Natural killer cell (primary cell): ENCODE results near the gene DENND1A. TPM values are rescaled to one million over a fixed set of nuclear protein-coding genes. Genes with fewer than 3 reads are reported as not detected.

Source experiments
- ATAC-seq, 3 donors: fragments of 150-1000 bp in 2 of 3; fragments of 200-7000 bp in 1 of 3; cut with Tn5 transposase; 1 replicate in 1 of 3; 2 replicates in 2 of 3; pipeline ENCODE4 v1.10.0; 2021; ENCODE audit warnings: mild to moderate bottlenecking in 2 of 3, moderate library complexity in 2 of 3
- DNase-seq, 2 donors: peaks; one replicate each; pipeline versions ENCODE4 v3.0.0 to v3.0.0-alpha.2; 2013 to 2021; ENCODE audit warnings: mixed read lengths in 1 of 2
- H3K27ac ChIP-seq: one replicate; pipeline ENCODE4 v1.5.1; 2013; ENCODE audit warnings: mild to moderate bottlenecking, low read length
- H3K27me3 ChIP-seq: one replicate; pipeline ENCODE4 v1.6.1; 2013; ENCODE audit warnings: low read length; ENCODE audit not compliant: control insufficient read depth, insufficient read depth
- H3K36me3 ChIP-seq: one replicate; pipeline ENCODE4 v1.6.1; 2013; ENCODE audit warnings: low read length; ENCODE audit not compliant: control insufficient read depth, insufficient read depth
- H3K4me1 ChIP-seq: one replicate; pipeline ENCODE4 v1.6.1; 2013; ENCODE audit warnings: low read length; ENCODE audit not compliant: control insufficient read depth, insufficient read depth
- H3K4me3 ChIP-seq: one replicate; pipeline ENCODE4 v1.5.1; 2013; ENCODE audit warnings: low read length
- H3K9me3 ChIP-seq: one replicate; pipeline ENCODE4 v1.6.1; 2013; ENCODE audit warnings: low read length; ENCODE audit not compliant: control insufficient read depth, insufficient read depth
- H3K27ac Mint-ChIP-seq, 2 donors: one replicate each; pipeline ENCODE4 v1.8.0; 2022; ENCODE audit warnings: mild to moderate bottlenecking in 2 of 2, mixed read lengths in 2 of 2, moderate library complexity in 1 of 2
- H3K27me3 Mint-ChIP-seq, 2 donors: one replicate each; pipeline ENCODE4 v1.8.0; 2022; ENCODE audit warnings: low read depth in 2 of 2, mixed read lengths in 2 of 2
- H3K36me3 Mint-ChIP-seq: one replicate; pipeline ENCODE4 v1.8.0; 2022; ENCODE audit warnings: mixed read lengths
- H3K4me1 Mint-ChIP-seq, 2 donors: one replicate each; pipeline ENCODE4 v1.8.0; 2022; ENCODE audit warnings: mixed read lengths in 2 of 2
- H3K4me3 Mint-ChIP-seq: one replicate; pipeline ENCODE4 v1.8.0; 2022; ENCODE audit warnings: mild to moderate bottlenecking, moderate library complexity, mixed read lengths
- H3K9me3 Mint-ChIP-seq, 2 donors: one replicate each; pipeline ENCODE4 v1.8.0; 2022; ENCODE audit warnings: mixed read lengths in 2 of 2
- WGBS: methylation state at CpG from one replicate; pipeline ENCODE4 v1.1.7; 2013; ENCODE audit warnings: missing lambda C conversion rate; ENCODE audit not compliant: insufficient coverage; 5-methylcytosine and 5-hydroxymethylcytosine counted together
- intact Hi-C: fragments of 100-400 bp; cut with micrococcal nuclease; formaldehyde crosslinking; loops from one replicate; pipeline ENCODE4 v1.14.2; 2022
- total RNA-seq, 4 donors: library from RNA; stranded (reverse); fragments of 120-200 nt in 1 of 4; gene quantifications; one replicate each; pipeline versions ENCODE4 v1.2.3 to v1.2.4, GENCODE V29; 2013 to 2022
- TF ChIP-seq, protein P1 (sequence below): fragments of 200-600 bp; IDR thresholded peaks from one replicate; pipeline ENCODE4 v1.8.0; 2022; ENCODE audit warnings: antibody characterized with exemption

The DENND1A gene
- total RNA-seq, 3 donors from 2014 or later (not counting 1 experiment from before 2014, with no cell fraction given), result 27.8 to 37.6 (median 30.9) TPM

DNA sequence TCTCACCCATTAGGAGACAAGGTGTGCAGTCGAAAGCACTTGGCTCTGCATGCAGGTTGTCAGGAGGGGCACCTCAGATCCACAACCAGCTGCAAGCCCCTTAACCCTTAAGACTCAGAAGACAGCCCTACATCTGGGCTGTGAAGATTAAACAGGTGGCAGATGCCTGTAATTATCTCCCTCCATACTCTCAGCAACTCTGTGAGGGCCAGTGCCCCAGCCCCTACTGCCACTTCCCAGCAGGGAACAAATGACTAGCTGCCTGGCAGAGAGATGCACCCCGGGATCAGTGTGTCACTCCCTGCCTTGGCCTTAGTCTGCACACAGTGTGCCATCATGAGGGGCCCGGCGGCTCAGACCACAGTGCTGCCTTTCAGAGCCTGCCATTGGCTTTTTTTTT lies 532.0 kb downstream of the DENND1A start:
- Histone ChIP-seq H3K36me3 (no peaks in the 10 kb centered on the region), H3K9me3 (peaks cover 2% of the 10 kb centered on the region), H3K4me1 (no peaks in the 10 kb centered on the region), H3K4me3 (no peak overlapping the region), H3K27me3 (no peaks in the 10 kb centered on the region), H3K27ac (no peak overlapping the region)
- H3K36me3 Mint-ChIP-seq, result no peaks in the 10 kb centered on the region
- TF ChIP-seq, protein P1, sequence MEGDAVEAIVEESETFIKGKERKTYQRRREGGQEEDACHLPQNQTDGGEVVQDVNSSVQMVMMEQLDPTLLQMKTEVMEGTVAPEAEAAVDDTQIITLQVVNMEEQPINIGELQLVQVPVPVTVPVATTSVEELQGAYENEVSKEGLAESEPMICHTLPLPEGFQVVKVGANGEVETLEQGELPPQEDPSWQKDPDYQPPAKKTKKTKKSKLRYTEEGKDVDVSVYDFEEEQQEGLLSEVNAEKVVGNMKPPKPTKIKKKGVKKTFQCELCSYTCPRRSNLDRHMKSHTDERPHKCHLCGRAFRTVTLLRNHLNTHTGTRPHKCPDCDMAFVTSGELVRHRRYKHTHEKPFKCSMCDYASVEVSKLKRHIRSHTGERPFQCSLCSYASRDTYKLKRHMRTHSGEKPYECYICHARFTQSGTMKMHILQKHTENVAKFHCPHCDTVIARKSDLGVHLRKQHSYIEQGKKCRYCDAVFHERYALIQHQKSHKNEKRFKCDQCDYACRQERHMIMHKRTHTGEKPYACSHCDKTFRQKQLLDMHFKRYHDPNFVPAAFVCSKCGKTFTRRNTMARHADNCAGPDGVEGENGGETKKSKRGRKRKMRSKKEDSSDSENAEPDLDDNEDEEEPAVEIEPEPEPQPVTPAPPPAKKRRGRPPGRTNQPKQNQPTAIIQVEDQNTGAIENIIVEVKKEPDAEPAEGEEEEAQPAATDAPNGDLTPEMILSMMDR, result no peak
- ATAC-seq (no peak), DNase-seq (no peak)
- H3K4me1 Mint-ChIP-seq, result no peaks in the 10 kb centered on the region
- intact Hi-C loops, result no loop called here
- no peaks in the 10 kb centered on the region for H3K27me3 Mint-ChIP-seq
- WGBS, result 96% methylated on average over 4 of the region's 4 CpGs
- no peak overlapping the region for H3K27ac Mint-ChIP-seq
- H3K4me3 Mint-ChIP-seq, result no peak overlapping the region
- H3K9me3 Mint-ChIP-seq, result peaks cover 0 to 1% of the 10 kb centered on the region in 2 donors

DNA sequence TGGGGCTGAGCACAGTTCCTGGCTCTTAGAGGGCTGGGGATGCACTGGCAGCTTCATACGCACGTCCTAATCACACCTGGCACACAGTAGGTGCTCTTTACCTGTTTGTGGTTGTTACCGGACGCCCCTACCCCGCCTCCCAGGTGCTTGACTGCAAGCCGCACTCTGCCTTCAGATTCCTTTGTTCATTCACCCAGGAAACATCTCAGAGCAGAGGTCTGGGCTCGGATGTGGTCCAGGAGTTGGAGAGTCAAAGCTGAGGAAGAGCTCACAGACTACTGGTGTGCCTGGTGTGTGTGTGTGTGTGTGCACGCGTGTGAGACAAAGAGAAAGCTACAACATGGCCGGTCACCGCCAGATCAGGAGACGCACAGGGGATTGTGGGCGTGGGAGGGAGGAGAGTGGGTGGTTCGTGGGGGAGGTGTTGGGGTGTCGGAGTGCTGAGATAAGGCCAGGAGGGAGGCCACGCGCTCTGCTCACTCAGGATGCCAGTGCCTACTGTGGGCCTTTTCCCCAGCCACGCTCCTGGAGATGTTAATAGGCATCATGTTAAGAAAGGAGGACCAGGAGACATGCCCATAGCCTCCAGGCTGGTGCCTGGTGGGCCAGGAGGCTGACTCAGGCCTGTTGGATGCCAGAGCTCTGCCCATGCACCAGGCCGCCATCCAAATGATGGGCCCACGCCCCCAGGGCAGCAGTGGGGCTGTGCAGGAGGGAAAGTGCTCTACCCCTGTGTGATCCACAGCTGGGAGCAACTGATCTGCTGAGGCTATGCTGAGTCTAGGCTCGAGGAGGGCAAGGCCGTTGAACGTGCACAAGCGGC lies 534.0 kb downstream of the DENND1A start:
- TF ChIP-seq, protein P1, result no peak
- no peak overlapping the region for H3K27ac Mint-ChIP-seq
- H3K27me3 ChIP-seq, result no peaks in the 10 kb centered on the region
- WGBS, result 90% methylated on average over 24 of the region's 24 CpGs
- intact Hi-C loops, result no loop called here
- no peak for DNase-seq
- H3K36me3 Mint-ChIP-seq, result no peaks in the 10 kb centered on the region
- H3K4me1 ChIP-seq, result no peaks in the 10 kb centered on the region
- no peak overlapping the region for H3K4me3 Mint-ChIP-seq
- peaks cover 0 to 5% of the 10 kb centered on the region in 2 donors for H3K9me3 Mint-ChIP-seq
- H3K27ac ChIP-seq, result no peak overlapping the region
- H3K9me3 ChIP-seq, result peaks cover 2% of the 10 kb centered on the region
- H3K4me1 Mint-ChIP-seq, result no peaks in the 10 kb centered on the region
- no peak overlapping the region for H3K4me3 ChIP-seq
- H3K27me3 Mint-ChIP-seq, result no peaks in the 10 kb centered on the region
- ATAC-seq, result no peak
- H3K36me3 ChIP-seq, result no peaks in the 10 kb centered on the region

DNA sequence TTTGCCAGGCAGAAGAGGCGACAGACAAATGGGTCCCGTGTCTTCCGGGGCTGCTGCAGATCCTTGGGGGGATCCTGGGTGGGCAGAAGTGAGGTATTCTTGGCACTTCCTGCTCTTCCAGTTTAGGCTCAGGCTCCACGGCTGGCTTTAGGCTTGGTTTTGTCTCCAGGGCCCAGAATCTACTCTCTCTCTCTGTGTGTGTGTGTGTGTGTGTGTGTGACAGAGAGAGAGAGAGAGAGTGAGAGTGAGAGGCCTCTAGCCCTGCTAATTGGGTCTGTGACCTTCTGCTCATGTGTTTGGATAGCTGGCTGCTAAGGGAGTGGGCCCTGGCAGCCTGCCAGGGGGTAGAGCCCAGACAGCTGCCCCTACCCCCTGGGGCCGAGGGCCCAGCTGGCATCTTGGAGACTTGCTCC lies 534.6 kb downstream of the DENND1A start:
- intact Hi-C loops, result no loop called here
- TF ChIP-seq, protein P1, result no peak
- Mint-ChIP-seq H3K9me3 (peaks cover 0 to 5% of the 10 kb centered on the region in 2 donors), H3K36me3 (no peaks in the 10 kb centered on the region), H3K4me3 (no peak overlapping the region), H3K27me3 (no peaks in the 10 kb centered on the region), H3K27ac (no peak overlapping the region), H3K4me1 (no peaks in the 10 kb centered on the region)
- no peaks in the 10 kb centered on the region for H3K27me3 ChIP-seq
- H3K36me3 ChIP-seq, result no peaks in the 10 kb centered on the region
- ATAC-seq (no peak), DNase-seq (no peak)
- H3K9me3 ChIP-seq, result peaks cover 2% of the 10 kb centered on the region
- H3K4me3 ChIP-seq, result no peak overlapping the region
- WGBS, result 77% methylated on average over 5 of the region's 5 CpGs
- no peaks in the 10 kb centered on the region for H3K4me1 ChIP-seq
- no peak overlapping the region for H3K27ac ChIP-seq
